Measurements from ENCODE around the gene HOTAIR.

GRCh38 chr12:53991077-53991460 is 16.3 kb upstream of the HOTAIR start:
- TF ChIP-seq POLR2A (IDR thresholded peaks at IDR 0.05; ENCODE audit: low read length), result no peak
- no peak for TF ChIP-seq GATA1 (IDR thresholded peaks at IDR 0.05; ENCODE audit: low read depth, low read length)
